NCI-H2171 treated with DMSO at 0.1 percent for 48 hours (cell line): ENCODE data around the gene ORM2.
"Not testable (repeated sequence)": the region's sequence is repeated elsewhere in the genome, so short reads cannot be mapped to it uniquely, and the experiment has no call there.

ENCODE experiments used
- DNase-seq: peaks from one replicate; lab custom pipeline; 2025; lab: John Stamatoyannopoulos, UW

The ORM2 gene

GRCh38 chr9:114329625-114330022 is at the start of gene ORM2:
TSS of gene ORM2 (plus strand) at chr9:114329869. CDS start at chr9:114329905, 36 bp downstream.
- not testable (repeated sequence) for DNase-seq

DNA sequence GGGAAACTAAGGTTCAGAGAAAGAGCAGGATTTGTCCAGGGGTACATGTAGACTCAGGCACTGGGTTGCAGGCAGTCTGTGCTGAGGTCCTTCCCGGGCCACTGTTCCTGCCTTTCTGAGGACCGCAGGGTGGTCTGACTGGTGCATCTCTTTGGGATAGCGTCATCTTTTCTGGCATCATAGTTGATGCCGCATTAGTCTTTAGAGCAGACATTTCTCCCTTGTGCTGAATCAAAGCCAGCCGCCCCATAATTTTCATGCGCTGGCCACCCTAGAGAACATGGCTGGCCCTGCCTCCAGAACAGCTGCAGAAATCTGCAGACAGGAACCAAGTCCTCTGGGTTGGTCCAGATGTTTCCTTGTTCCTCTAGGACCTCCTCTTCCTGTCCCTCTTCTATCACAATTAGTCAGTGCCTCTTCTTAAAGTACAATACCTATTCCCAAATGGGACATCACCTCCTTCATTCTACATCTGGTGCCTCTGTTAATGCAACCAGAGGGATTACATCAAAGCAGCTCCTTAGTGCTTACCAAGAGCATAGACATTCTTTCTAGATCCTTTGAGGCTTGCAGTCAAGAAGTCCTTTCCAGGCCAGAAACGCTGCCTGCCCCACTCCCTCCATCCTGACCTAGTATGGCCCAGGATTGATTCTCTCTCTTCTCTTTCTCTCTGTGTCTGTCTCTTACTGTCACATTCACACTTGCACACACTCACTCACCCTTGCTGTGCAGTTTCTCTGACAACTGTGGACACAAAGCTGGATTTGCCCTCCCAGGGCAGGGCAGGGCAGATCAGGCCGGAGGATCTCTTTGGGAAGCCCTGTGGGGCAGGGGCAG is 48.8 kb upstream of the ORM2 start:
- DNase-seq: no peak

DNA sequence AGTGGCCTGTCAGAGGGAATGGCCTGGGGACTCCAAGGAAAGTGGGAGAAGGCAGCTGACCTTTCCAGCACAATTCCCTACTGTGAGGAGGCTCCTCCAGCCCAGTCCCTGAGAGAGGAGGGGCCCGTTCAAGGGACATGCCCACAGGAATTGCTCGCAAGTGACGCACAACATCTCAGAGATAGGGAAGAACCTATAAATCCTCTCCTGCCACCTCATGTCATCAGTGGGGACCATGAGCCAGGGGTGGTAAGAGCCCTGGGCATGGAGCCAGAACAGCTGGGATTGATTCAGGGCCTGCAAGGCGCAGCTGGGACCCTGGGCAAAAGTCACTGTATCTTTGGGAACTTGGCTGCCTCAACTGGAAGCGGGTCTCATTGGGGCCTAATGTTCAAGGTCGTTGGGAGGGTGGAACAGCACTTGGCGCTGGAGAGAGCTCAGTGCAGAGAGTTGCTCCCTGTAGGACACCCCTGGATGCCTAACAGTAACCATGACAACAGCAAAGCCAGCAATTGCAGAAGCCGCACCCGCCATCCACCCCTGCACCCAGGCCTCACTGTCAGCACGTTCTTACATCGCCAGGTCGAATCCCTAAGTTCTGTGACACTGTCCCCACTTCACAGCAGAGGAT is 48.1 kb upstream of the ORM2 start:
- DNase-seq: peak; percentile 79

DNA sequence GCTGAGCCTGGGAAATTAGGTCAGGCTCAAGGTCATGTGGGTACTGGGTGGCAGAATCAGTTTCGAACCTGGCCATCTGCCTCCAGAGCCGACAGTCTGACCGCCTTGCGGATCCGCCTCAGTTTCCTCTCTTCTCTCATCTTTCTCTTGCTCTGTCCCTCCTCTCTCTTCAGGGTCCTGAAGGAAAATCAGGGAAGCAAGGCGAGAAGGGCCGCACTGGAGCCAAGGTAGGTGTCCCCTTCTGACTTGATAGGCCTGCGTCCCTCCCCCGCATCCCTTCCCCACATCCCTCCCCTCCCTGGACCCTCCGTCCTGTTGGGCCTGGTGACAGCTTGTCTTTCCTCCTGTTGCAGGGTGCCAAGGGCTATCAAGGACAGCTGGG is 47.6 kb upstream of the ORM2 start:
- no peak for DNase-seq

- peak; percentile 81 for DNase-seq
Observed at GRCh38 chr9:114282507-114282906, 47.2 kb upstream of the ORM2 start.

DNA sequence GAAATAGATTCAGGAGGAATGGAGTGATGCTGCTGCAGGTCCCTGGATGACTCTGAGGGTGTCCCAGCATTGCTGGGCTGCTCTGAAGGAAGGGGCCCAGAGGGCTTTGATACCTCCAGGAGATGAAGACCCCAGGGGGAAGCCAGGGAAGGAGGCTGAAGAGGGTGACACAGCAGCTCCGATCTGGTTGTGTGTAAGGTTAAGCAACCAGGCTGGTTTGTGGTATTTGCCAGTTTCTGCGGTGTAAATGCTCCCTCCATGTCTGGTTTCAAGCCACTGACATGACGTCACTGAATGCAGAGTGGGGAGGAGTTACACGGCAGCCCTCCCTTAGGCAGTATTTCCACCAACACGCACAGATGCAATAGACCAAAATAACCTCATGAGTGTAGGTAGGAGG is 46.7 kb upstream of the ORM2 start:
- DNase-seq: peak; percentile 61

- peak; percentile 33 for DNase-seq
Observed at GRCh38 chr9:114283551-114284111, 46.0 kb upstream of the ORM2 start.

DNA sequence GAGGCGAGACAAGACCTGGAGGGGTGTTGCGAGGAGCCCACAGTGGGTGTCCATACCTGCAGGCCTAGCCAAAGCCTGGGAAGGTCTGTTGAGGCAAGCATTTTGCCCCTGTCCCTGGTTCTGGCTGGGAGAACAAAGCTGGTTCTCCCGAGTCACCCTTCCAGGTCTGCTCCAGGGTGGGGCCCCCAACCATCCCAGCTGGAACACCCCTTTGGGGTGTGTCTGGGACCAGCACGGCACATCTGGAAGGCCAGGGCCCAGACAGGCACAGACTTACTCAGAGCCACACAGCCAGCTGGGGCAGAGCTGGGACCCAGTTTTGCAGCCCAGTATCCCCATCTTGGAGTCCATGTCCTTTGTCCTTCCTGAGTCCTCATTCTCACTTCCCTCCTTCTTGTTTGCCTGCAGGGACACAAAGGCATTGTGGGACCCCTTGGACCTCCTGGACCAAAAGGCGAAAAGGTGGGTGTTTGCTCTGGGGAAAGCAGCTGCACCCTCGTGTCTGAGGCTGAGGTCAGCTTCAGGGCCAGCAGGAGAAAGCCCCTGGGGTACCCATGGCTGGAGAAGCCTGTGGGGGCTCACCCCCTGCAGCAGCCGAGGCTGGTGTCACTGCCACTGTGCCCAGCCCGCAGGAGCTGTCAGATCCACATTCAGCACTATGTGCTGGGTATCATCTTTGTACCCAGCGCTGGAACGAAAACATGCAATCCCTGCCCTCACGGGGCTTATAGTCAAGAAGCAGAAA is 45.2 kb upstream of the ORM2 start:
- no peak for DNase-seq

DNA sequence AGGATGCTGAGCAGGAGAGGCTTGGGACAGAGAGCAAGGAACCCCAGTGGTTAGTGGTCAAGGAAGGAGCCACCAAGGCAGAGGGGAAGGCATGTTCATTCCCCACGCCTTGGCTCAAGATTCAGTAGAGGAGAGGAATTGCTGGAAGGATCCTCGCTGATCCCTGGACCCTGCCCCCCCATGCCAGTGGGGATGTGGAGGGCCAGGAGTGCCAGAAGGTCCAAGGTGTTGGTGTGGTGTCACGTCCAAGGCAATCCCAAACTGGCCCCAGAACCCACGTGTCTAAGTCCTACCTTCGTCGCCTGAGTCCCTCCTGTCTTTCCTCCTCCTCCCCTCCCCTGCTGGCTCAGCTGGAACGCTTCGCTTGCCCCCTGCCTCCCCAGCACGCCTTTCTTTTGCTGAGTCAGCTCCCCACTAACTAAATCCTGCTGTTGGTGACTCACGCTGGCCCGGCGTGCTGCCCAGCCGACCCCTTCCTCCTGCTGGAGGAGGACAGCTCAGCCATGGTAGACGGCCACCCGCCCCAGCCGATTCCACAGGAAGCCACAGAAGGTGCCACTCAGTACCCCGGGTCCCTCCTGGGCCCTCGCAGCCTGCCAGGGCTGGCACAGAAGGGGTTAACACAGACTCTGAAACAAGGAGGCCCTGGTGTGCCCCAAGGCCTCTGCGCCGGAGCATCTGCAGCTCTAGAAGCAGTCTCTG is 44.4 kb upstream of the ORM2 start:
- no peak for DNase-seq

- DNase-seq: no peak
Observed at GRCh38 chr9:114286146-114286679, 43.5 kb upstream of the ORM2 start.

DNA sequence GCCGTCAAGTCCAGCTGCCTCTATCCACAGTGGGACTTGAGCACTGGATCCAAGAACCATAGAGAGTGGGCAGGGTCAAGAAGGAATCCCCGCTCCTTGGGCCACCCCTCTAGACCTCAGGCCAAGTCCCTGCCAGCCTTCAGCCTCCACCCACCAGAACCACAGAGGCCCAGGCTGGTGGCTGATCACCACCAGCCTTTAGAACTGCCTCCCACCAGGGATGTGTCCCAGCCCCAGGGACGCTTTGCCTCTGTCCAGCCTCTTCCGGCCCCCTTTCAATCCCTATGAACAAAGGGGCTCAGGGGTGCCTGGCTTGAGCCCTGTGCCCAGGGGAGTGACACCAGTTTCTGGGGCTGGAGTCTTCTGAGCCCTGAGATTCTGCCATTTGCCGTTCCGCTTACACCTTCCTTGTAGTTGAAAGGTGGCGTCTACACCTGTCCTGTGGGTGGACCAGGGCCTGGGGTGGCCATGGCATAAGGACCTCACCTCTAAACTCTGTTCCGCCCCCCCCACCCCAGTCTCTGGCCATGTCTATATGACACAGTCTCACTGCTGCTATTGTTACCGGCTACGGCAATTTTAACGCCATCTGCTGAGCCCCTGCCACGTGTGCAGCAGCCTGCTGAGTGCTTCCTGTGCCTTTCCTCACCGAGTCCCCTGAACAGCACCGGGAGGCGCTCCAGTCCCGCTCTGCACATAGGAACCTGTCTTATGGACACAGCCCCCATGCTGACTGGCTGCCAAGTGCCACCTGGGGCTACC is 42.5 kb upstream of the ORM2 start:
- peak; percentile 97 for DNase-seq

DNA sequence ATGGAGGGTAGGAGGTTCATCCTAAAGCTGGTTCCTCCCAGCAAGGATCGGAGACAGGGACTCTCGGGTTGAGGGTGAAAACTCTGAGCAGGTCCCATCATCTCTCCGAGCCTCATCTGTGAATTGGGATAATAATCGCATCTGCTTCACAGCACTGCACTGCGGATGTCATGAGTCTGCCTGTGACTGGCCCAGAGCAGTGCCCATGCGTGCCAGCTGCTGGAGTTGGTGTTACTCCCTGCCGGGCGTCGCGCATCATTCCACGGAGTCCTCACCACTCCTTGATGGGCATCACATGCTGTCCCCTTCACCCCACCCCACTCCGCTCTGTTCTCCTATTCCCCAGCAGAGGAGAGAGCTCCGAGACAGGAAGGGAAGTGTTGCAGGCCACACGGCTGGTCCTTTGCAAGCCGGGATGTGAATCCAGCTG is 41.9 kb upstream of the ORM2 start:
- no peak for DNase-seq

GRCh38 chr9:114288193-114289091 is 41.2 kb upstream of the ORM2 start:
- DNase-seq: peak; percentile 92

DNA sequence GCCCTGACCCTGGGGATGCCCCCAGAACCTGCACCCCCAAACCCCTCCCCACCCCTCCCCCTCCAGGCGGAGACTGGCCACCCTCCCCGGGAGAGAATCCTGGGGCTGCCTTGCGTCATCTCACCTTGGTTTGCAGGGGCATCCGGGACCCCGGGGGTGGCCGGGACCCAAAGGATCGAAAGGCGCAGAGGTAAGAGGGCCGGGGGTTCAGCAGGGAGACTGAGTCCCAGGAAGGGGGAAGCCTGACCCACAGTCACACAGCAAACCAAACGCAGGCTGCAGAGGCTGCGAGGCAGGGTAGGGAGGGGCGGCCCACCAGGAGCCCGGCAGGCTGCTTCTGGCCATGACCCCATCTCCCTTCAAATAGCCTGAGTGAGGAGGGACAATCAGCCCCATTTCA is 40.6 kb upstream of the ORM2 start:
- no peak for DNase-seq

GRCh38 chr9:114289571-114290481 is 39.8 kb upstream of the ORM2 start:
- DNase-seq: peak; percentile 58

- no peak for DNase-seq
Observed at GRCh38 chr9:114290561-114290986, 39.1 kb upstream of the ORM2 start.

DNA sequence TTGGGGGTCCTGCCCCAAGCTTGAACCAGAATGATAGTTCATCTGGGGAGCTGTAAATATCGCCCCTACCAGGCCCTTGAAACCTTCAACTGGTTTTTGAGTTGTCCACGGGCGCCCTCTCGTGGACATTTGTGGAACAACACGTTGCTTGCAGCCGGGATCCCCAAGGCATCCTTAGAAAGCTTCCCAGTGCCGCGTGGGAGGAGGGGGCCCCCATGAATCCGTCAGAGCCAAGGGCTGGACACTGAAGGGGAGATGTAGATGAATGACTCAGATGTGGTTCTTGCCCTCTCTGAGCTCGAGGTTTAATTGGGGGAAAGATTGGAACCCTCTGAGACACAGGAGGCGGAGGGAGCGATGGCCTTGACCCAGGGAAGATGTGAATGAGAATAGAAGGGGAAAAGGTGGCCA is 38.6 kb upstream of the ORM2 start:
- DNase-seq: peak; percentile 67

DNA sequence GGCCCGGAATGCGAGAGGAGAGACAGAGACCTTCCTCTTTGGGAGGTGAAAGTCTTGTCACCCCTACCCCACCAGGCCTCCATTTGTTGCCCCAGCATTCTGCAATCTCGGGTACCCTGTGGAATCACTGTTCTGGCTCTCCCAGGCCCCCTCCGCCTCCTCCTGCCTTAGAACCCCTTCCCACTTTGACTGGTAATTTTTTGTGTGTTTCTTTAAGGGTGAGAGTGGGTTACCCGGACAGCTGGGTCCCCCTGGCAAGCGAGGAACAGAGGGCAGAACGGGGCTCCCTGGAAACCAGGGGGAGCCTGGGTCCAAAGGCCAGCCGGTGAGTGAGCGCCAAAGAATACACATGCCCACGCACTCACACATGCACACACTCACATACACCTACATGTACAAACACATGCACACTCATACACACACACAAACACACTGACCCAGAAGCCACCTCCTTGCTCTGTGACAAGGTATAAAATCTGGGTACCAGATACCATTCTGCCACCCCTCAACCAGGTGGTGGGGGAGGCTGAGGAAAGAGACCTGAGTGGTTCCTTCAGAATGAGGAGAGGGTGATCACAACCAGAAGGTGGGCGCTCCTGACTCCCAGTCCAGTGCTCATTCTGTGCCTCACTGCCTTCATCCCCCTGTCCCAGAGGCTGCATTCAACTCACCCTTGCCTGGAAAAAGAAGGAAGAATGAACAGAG is 37.6 kb upstream of the ORM2 start:
- no peak for DNase-seq
